Measurements from ENCODE around the gene OR51B4. TPM values are rescaled to one million over a fixed set of nuclear protein-coding genes. Genes with fewer than 3 reads are reported as not detected.

The OR51B4 gene
- total and polyA plus RNA-seq, 2 experiments from 2014 or later = not detected

GRCh38 chr11:5304046-5304445 lies 2.3 kb upstream of the OR51B4 start:
- Mint-ChIP-seq H3K27me3 (ENCODE audit: insufficient read depth, low read depth, poor library complexity) (no peaks in the 10 kb centered on the region), H3K36me3 (ENCODE audit: low read depth) (no peaks in the 10 kb centered on the region), H3K4me1 (no peaks in the 10 kb centered on the region), H3K9me3 (no peaks in the 10 kb centered on the region), H3K4me3 (no peak overlapping the region), H3K27ac (no peak overlapping the region)
- H3K27me3 ChIP-seq (ENCODE audit: insufficient read depth) = no peaks in the 10 kb centered on the region
- no peak overlapping the region for H3K27ac ChIP-seq (ENCODE audit: low read depth)
- no peak for ATAC-seq
- no peak overlapping the region for H3K4me3 ChIP-seq
- DNase-seq (ENCODE audit: low spot score) = no peak
- no peaks in the 10 kb centered on the region for H3K9me2 ChIP-seq (ENCODE audit: insufficient read depth)
- H3K79me2 ChIP-seq (replicated peaks; ENCODE audit: insufficient read depth) = no peaks in the 10 kb centered on the region
- no peaks in the 10 kb centered on the region for H3K36me3 ChIP-seq (ENCODE audit: insufficient read depth)
- TF ChIP-seq, protein P1, sequence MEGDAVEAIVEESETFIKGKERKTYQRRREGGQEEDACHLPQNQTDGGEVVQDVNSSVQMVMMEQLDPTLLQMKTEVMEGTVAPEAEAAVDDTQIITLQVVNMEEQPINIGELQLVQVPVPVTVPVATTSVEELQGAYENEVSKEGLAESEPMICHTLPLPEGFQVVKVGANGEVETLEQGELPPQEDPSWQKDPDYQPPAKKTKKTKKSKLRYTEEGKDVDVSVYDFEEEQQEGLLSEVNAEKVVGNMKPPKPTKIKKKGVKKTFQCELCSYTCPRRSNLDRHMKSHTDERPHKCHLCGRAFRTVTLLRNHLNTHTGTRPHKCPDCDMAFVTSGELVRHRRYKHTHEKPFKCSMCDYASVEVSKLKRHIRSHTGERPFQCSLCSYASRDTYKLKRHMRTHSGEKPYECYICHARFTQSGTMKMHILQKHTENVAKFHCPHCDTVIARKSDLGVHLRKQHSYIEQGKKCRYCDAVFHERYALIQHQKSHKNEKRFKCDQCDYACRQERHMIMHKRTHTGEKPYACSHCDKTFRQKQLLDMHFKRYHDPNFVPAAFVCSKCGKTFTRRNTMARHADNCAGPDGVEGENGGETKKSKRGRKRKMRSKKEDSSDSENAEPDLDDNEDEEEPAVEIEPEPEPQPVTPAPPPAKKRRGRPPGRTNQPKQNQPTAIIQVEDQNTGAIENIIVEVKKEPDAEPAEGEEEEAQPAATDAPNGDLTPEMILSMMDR (conservative IDR thresholded peaks at IDR 0.05; ENCODE audit: low read depth in 2 of 2) = no peak
- TF ChIP-seq POLR2AphosphoS5 (IDR thresholded peaks at IDR 0.05; ENCODE audit: low read depth) (no peak), JUNB (IDR thresholded peaks at IDR 0.05; ENCODE audit: unreplicated experiment) (no peak), STAT1 (IDR thresholded peaks at IDR 0.05; ENCODE audit: unreplicated experiment) (no peak), ZNF331 (CRISPR knock-in tag; IDR thresholded peaks at IDR 0.05; ENCODE audit: low read depth) (no peak), ZNF462 (CRISPR knock-in tag; IDR thresholded peaks at IDR 0.05) (no peak), ZNF114 (CRISPR knock-in tag; IDR thresholded peaks at IDR 0.05) (no peak), EZH2phosphoT487 (IDR thresholded peaks at IDR 0.05; ENCODE audit: unreplicated experiment) (no peak)
- TF ChIP-seq, protein P2, sequence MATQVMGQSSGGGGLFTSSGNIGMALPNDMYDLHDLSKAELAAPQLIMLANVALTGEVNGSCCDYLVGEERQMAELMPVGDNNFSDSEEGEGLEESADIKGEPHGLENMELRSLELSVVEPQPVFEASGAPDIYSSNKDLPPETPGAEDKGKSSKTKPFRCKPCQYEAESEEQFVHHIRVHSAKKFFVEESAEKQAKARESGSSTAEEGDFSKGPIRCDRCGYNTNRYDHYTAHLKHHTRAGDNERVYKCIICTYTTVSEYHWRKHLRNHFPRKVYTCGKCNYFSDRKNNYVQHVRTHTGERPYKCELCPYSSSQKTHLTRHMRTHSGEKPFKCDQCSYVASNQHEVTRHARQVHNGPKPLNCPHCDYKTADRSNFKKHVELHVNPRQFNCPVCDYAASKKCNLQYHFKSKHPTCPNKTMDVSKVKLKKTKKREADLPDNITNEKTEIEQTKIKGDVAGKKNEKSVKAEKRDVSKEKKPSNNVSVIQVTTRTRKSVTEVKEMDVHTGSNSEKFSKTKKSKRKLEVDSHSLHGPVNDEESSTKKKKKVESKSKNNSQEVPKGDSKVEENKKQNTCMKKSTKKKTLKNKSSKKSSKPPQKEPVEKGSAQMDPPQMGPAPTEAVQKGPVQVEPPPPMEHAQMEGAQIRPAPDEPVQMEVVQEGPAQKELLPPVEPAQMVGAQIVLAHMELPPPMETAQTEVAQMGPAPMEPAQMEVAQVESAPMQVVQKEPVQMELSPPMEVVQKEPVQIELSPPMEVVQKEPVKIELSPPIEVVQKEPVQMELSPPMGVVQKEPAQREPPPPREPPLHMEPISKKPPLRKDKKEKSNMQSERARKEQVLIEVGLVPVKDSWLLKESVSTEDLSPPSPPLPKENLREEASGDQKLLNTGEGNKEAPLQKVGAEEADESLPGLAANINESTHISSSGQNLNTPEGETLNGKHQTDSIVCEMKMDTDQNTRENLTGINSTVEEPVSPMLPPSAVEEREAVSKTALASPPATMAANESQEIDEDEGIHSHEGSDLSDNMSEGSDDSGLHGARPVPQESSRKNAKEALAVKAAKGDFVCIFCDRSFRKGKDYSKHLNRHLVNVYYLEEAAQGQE (IDR thresholded peaks at IDR 0.05; ENCODE audit: unreplicated experiment) = no peak
- H2AFZ ChIP-seq = no peak overlapping the region
- H3K4me2 ChIP-seq = no peak overlapping the region
- no peaks in the 10 kb centered on the region for H3F3A ChIP-seq (replicated peaks; ENCODE audit: low read depth)
- no peaks in the 10 kb centered on the region; the same call in 1 of the 2 replicates for H4K20me1 ChIP-seq (replicated peaks; ENCODE audit: insufficient read depth)
- H3K4me1 ChIP-seq (ENCODE audit: insufficient read depth) = no peaks in the 10 kb centered on the region
